DND-41 (cell line): ENCODE results near the gene CHEK1.

ENCODE experiments used
- EZH2 ChIP-seq: IDR thresholded peaks from 3 replicates; pipeline ENCODE4 v1.6.1; 2012; ENCODE audit warnings: borderline replicate concordance, low read depth, mild to moderate bottlenecking, moderate library complexity, low read length, inconsistent platforms; ENCODE audit not compliant: severe bottlenecking
- TF ChIP-seq, protein P1 (sequence below): IDR thresholded peaks from 2 replicates; pipeline ENCODE4 v1.5.1; 2012; ENCODE audit warnings: borderline replicate concordance, low read length, moderate library complexity, mild to moderate bottlenecking; ENCODE audit not compliant: poor library complexity, severe bottlenecking; ENCODE audit errors: extremely low read depth

DNA sequence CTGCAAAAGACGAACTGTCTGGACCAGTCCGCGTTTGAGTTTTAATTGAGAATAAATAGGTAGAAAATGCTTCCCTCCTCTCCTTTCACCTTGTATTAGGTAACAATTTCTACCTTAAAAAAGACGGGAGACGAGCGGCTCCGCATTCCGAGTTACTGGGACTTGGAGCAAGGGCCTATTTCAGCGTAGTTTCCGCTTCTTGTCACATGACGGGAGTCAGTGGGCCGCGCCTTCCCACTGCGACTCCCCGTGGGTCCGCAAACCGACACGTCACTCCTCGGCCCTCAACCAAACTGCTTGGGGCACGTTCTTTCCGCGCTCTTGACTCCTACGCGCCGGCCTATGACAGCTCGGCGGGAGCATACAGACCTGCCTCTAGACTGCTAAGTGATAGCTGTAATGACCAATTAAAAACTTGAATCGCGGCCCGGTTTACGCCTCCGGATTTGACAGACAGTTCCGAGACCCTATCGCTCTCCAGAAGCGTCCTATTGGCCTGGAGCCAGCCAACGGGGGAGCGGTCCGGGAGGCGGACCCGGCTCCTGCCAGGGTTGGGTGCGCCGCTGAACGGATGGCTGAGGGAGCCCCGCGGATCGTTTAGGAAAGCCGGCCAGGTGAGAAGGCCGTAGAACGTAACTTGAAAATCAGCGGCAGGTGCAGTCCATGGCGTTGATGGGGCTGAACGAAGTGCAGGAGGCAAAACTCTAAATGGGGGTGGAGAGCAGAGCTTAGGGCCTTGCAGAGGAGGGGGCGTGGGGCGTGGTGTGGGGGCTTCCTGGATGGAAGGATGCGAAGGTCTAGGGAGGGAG is 32.5 kb upstream of the CHEK1 start, which contains the start of gene STT3A:
- TF ChIP-seq, protein P1, sequence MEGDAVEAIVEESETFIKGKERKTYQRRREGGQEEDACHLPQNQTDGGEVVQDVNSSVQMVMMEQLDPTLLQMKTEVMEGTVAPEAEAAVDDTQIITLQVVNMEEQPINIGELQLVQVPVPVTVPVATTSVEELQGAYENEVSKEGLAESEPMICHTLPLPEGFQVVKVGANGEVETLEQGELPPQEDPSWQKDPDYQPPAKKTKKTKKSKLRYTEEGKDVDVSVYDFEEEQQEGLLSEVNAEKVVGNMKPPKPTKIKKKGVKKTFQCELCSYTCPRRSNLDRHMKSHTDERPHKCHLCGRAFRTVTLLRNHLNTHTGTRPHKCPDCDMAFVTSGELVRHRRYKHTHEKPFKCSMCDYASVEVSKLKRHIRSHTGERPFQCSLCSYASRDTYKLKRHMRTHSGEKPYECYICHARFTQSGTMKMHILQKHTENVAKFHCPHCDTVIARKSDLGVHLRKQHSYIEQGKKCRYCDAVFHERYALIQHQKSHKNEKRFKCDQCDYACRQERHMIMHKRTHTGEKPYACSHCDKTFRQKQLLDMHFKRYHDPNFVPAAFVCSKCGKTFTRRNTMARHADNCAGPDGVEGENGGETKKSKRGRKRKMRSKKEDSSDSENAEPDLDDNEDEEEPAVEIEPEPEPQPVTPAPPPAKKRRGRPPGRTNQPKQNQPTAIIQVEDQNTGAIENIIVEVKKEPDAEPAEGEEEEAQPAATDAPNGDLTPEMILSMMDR = no peak
- TF ChIP-seq EZH2 = no peak
